ENCODE data around the gene ANKRD35. TPM values are rescaled to one million over a fixed set of nuclear protein-coding genes. Genes with fewer than 3 reads are reported as not detected.

Gene ANKRD35
- total and polyA plus RNA-seq, 2 experiments from 2014 or later = 3.6 to 5.6 TPM

GRCh38 chr1:145906954-145907753, 21.5 kb upstream of the ANKRD35 start:
- no peak overlapping the region for H3K4me3 ChIP-seq
- H3K36me3 ChIP-seq (ENCODE audit: insufficient read depth) = no peaks in the 10 kb centered on the region
- H2AFZ ChIP-seq = peak overlapping the region; percentile 72; the same call in 1 of the 2 replicates
- H3K9me2 ChIP-seq (ENCODE audit: insufficient read depth) = no peaks in the 10 kb centered on the region
- H4K20me1 ChIP-seq (replicated peaks; ENCODE audit: insufficient read depth) = no peaks in the 10 kb centered on the region
- ATAC-seq = peak; percentile 33; the same call in 2 of the 3 replicates
- H3K27ac Mint-ChIP-seq = no peak overlapping the region
- peaks cover 5% of the 10 kb centered on the region for H3K27me3 Mint-ChIP-seq (ENCODE audit: insufficient read depth, low read depth, poor library complexity)
- H3K9me3 Mint-ChIP-seq = no peaks in the 10 kb centered on the region
- H3K4me2 ChIP-seq = no peak overlapping the region
- DNase-seq (ENCODE audit: low spot score) = no peak
- TF ChIP-seq STAT1 (IDR thresholded peaks at IDR 0.05; ENCODE audit: unreplicated experiment) (no peak), CTCF (conservative IDR thresholded peaks at IDR 0.05; ENCODE audit: low read depth in 2 of 2) (peak in 1 of 2 experiments; percentile 34; a peak in 2 of 4 replicates), CREB1 (CRISPR knock-in tag; IDR thresholded peaks at IDR 0.05; ENCODE audit: low read depth) (no peak), EZH2 (IDR thresholded peaks at IDR 0.05; ENCODE audit: low read depth, unreplicated experiment) (no peak), POLR2AphosphoS5 (IDR thresholded peaks at IDR 0.05; ENCODE audit: low read depth) (no peak)
- H3K36me3 Mint-ChIP-seq (ENCODE audit: low read depth) = no peaks in the 10 kb centered on the region
- H3K27me3 ChIP-seq (ENCODE audit: insufficient read depth) = no peaks in the 10 kb centered on the region
- H3K79me2 ChIP-seq (replicated peaks; ENCODE audit: insufficient read depth) = no peaks in the 10 kb centered on the region
- no peaks in the 10 kb centered on the region for H3K4me1 ChIP-seq (ENCODE audit: insufficient read depth)
- H3K4me1 Mint-ChIP-seq = peaks cover 10% of the 10 kb centered on the region
- H3F3A ChIP-seq (replicated peaks; ENCODE audit: low read depth) = 0 out of 2 replicates have a peak, but pooled peaks cover 4% of the 10 kb centered on the region
- H3K27ac ChIP-seq (ENCODE audit: low read depth) = no peak overlapping the region
- H3K4me3 Mint-ChIP-seq = no peak overlapping the region

GRCh38 chr1:145901312-145902021, 15.8 kb upstream of the ANKRD35 start:
- H3K4me1 Mint-ChIP-seq = no peaks in the 10 kb centered on the region; the same call in 2 of the 3 replicates
- no peak for TF ChIP-seq NANOG (IDR thresholded peaks at IDR 0.05; ENCODE audit: borderline replicate concordance)
- TF ChIP-seq CTCF (conservative IDR thresholded peaks at IDR 0.05; ENCODE audit: low read depth in 2 of 2) = peak; percentile 42 to 54
- ATAC-seq (peak; percentile 89), DNase-seq (ENCODE audit: low spot score) (peak; percentile 72)
- Histone ChIP-seq H3K4me3 (no peak overlapping the region), H3F3A (replicated peaks; ENCODE audit: low read depth) (no peaks in the 10 kb centered on the region), H2AFZ (peak overlapping the region; percentile 85; the same call in 1 of the 2 replicates), H3K27ac (ENCODE audit: low read depth) (no peak overlapping the region), H3K4me2 (no peak overlapping the region), H3K79me2 (replicated peaks; ENCODE audit: insufficient read depth) (no peaks in the 10 kb centered on the region), H3K4me1 (ENCODE audit: insufficient read depth) (no peaks in the 10 kb centered on the region), H4K20me1 (replicated peaks; ENCODE audit: insufficient read depth) (no peaks in the 10 kb centered on the region), H3K9me2 (ENCODE audit: insufficient read depth) (no peaks in the 10 kb centered on the region), H3K27me3 (ENCODE audit: insufficient read depth) (no peaks in the 10 kb centered on the region), H3K36me3 (ENCODE audit: insufficient read depth) (no peaks in the 10 kb centered on the region)
- peaks cover 9% of the 10 kb centered on the region for H3K27me3 Mint-ChIP-seq (ENCODE audit: insufficient read depth, low read depth, poor library complexity)
- H3K36me3 Mint-ChIP-seq (ENCODE audit: low read depth) = no peaks in the 10 kb centered on the region
- no peak overlapping the region for H3K27ac Mint-ChIP-seq
- H3K4me3 Mint-ChIP-seq = no peak overlapping the region
- no peaks in the 10 kb centered on the region; the same call in 2 of the 3 replicates for H3K9me3 Mint-ChIP-seq
